H1 (cell line): ENCODE data around the gene DYNLL2. TPM values are rescaled to one million over a fixed set of nuclear protein-coding genes. Genes with fewer than 3 reads are reported as not detected.

Source experiments
- CTCF ChIA-PET: fragments of 300-600 bp; sonication (Branson Sonifier 250); formaldehyde crosslinking; loops from one replicate; lab custom pipeline; 2021; ENCODE audit not compliant: partially characterized antibody; lab: Charles Lee
- POLR2A ChIA-PET: fragments of 300-600 bp; sonication (Branson Sonifier 250); formaldehyde crosslinking; loops from one replicate; lab custom pipeline; 2021; ENCODE audit warnings: inconsistent platforms; ENCODE audit not compliant: partially characterized antibody; lab: Charles Lee
- DNase-seq, 2 experiments: peaks; one replicate each; pipeline versions ENCODE4 v3.0.0 to v3.0.0-alpha.2; 2010 to 2022; ENCODE audit warnings: low spot score in 2 of 2, low read depth in 1 of 2, mixed read lengths in 1 of 2
- FAIRE-seq: peaks from 2 replicates; lab custom pipeline; 2011; peaks lifted over from hg19 to GRCh38; lab: Jason Lieb, UNC
- H2AFZ ChIP-seq: 2 replicates; pipeline ENCODE4 v1.8.1; 2012; ENCODE audit warnings: low read length, inconsistent platforms
- H2AK5ac ChIP-seq: 2 replicates; pipeline ENCODE4 v1.6.1; 2013; ENCODE audit warnings: low read depth, low read length
- H2BK120ac ChIP-seq: replicated peaks from 2 replicates; pipeline ENCODE3; 2013; ENCODE audit warnings: low read depth, low read length, inconsistent platforms
- H2BK12ac ChIP-seq: 2 replicates; pipeline ENCODE4 v1.6.1; 2013; ENCODE audit warnings: low read depth, low read length
- H2BK15ac ChIP-seq: 2 replicates; pipeline ENCODE4 v1.6.1; 2013; ENCODE audit warnings: low read length
- H2BK20ac ChIP-seq: 2 replicates; pipeline ENCODE4 v1.6.1; 2013; ENCODE audit warnings: low read length
- H2BK5ac ChIP-seq: 2 replicates; pipeline ENCODE4 v1.6.1; 2013; ENCODE audit warnings: low read depth, low read length
- H3K14ac ChIP-seq: 2 replicates; pipeline ENCODE4 v1.6.1; 2013; ENCODE audit warnings: inconsistent platforms; ENCODE audit not compliant: insufficient read length
- H3K18ac ChIP-seq: 2 replicates; pipeline ENCODE4 v1.6.1; 2013; ENCODE audit warnings: low read length; ENCODE audit errors: extremely low read depth
- H3K23ac ChIP-seq: 2 replicates; pipeline ENCODE4 v1.6.1; 2013; ENCODE audit warnings: inconsistent platforms; ENCODE audit not compliant: insufficient read length
- H3K23me2 ChIP-seq: 2 replicates; pipeline ENCODE4 v1.6.1; 2013; ENCODE audit warnings: low read depth, low read length
- H3K27ac ChIP-seq: 2 replicates; pipeline ENCODE4 v1.6.1; 2011; ENCODE audit warnings: low read depth, low read length, inconsistent platforms
- H3K27me3 ChIP-seq, 4 experiments: replicated peaks in 1 of 4; 1 replicate in 1 of 4; 2 replicates in 3 of 4; pipeline versions ENCODE4 v1.6.1 to v1.8.1; 2011 to 2013; ENCODE audit warnings: low read length in 3 of 4, mild to moderate bottlenecking in 3 of 4, inconsistent platforms in 2 of 4, mixed read lengths in 2 of 4, moderate library complexity in 1 of 4; ENCODE audit not compliant: control insufficient read depth in 3 of 4, insufficient read depth in 3 of 4; ENCODE audit errors: extremely low read depth in 1 of 4
- H3K36me3 ChIP-seq, 4 experiments: 2 replicates each; pipeline versions ENCODE4 v1.6.1 to v1.8.1; 2011 to 2013; ENCODE audit warnings: mild to moderate bottlenecking in 4 of 4, low read length in 3 of 4, moderate library complexity in 2 of 4, control low read depth in 1 of 4, inconsistent platforms in 1 of 4; ENCODE audit not compliant: insufficient read depth in 4 of 4, control insufficient read depth in 2 of 4
- H3K4ac ChIP-seq: replicated peaks from 2 replicates; pipeline ENCODE3; 2013; ENCODE audit warnings: low read length, low read depth, mixed read lengths, inconsistent platforms; ENCODE audit not compliant: insufficient read length
- H3K4me1 ChIP-seq, 4 experiments: replicated peaks in 1 of 4; 1 replicate in 1 of 4; 2 replicates in 3 of 4; pipeline versions ENCODE4 v1.6.1 to v1.8.1; 2011 to 2013; ENCODE audit warnings: low read length in 3 of 4, inconsistent platforms in 2 of 4, mixed read lengths in 1 of 4; ENCODE audit not compliant: insufficient read depth in 4 of 4, control insufficient read depth in 3 of 4
- H3K4me2 ChIP-seq, 2 experiments: 2 replicates each; pipeline versions ENCODE4 v1.6.1 to v1.8.1; 2011 to 2013; ENCODE audit warnings: low read depth in 2 of 2, low read length in 2 of 2, control low read depth in 1 of 2, inconsistent platforms in 1 of 2, mild to moderate bottlenecking in 1 of 2; ENCODE audit not compliant: insufficient read depth in 1 of 2
- H3K4me3 ChIP-seq, 4 experiments: fragments of 200-600, 300-600 bp in 1 of 4; sonication (generic), shearing (Covaris generic), sonication (Bioruptor Twin) in 1 of 4; 2 replicates each; pipeline versions ENCODE4 v1.5.1 to v1.8.1; 2011 to 2016; ENCODE audit warnings: low read length in 4 of 4, low read depth in 3 of 4, control low read depth in 2 of 4, inconsistent platforms in 2 of 4, mild to moderate bottlenecking in 2 of 4, mixed read lengths in 1 of 4, moderate library complexity in 1 of 4; ENCODE audit not compliant: insufficient read depth in 2 of 4; ENCODE audit errors: extremely low read depth in 1 of 4
- H3K56ac ChIP-seq: replicated peaks from 2 replicates; pipeline ENCODE3; 2013; ENCODE audit warnings: low read depth, mild to moderate bottlenecking, mixed read lengths, low read length, inconsistent platforms; ENCODE audit not compliant: insufficient read length
- H3K79me1 ChIP-seq: 2 replicates; pipeline ENCODE4 v1.6.1; 2013; ENCODE audit warnings: low read depth, low read length, control low read depth
- H3K79me2 ChIP-seq, 2 experiments: 2 replicates each; pipeline versions ENCODE4 v1.6.1 to v1.8.1; 2012 to 2013; ENCODE audit warnings: low read length in 2 of 2, mild to moderate bottlenecking in 2 of 2, inconsistent platforms in 1 of 2; ENCODE audit not compliant: insufficient read depth in 2 of 2, control insufficient read depth in 1 of 2
- H3K9ac ChIP-seq, 4 experiments: replicated peaks in 1 of 4; 1 replicate in 1 of 4; 2 replicates in 3 of 4; pipeline versions ENCODE4 v1.6.1 to v1.8.1; 2011 to 2013; ENCODE audit warnings: low read depth in 3 of 4, low read length in 3 of 4, control low read depth in 2 of 4, mild to moderate bottlenecking in 2 of 4, moderate library complexity in 2 of 4, inconsistent platforms in 1 of 4; ENCODE audit errors: extremely low read depth in 1 of 4
- H3K9me3 ChIP-seq, 2 experiments: 2 replicates each; pipeline versions ENCODE4 v1.6.1 to v1.8.1; 2012 to 2013; ENCODE audit warnings: mild to moderate bottlenecking in 2 of 2, moderate library complexity in 2 of 2, control low read depth in 1 of 2, inconsistent platforms in 1 of 2, low read depth in 1 of 2, low read length in 1 of 2, mixed read lengths in 1 of 2; ENCODE audit not compliant: insufficient read depth in 2 of 2
- H4K20me1 ChIP-seq, 2 experiments: replicated peaks in 1 of 2; 2 replicates each; pipeline versions ENCODE3 to v1.8.1; 2011 to 2013; ENCODE audit warnings: inconsistent platforms in 2 of 2, low read length in 2 of 2, mild to moderate bottlenecking in 1 of 2; ENCODE audit not compliant: insufficient read depth in 2 of 2, control insufficient read depth in 1 of 2
- H4K5ac ChIP-seq: 2 replicates; pipeline ENCODE4 v1.6.1; 2013; ENCODE audit warnings: low read length, low read depth, mixed read lengths, inconsistent platforms; ENCODE audit not compliant: insufficient read length
- H4K8ac ChIP-seq: 2 replicates; pipeline ENCODE4 v1.8.0; 2013; ENCODE audit warnings: mild to moderate bottlenecking, moderate library complexity, low read length, inconsistent platforms; ENCODE audit not compliant: insufficient read depth; ENCODE audit errors: extremely low read depth
- H4K91ac ChIP-seq: replicated peaks from 2 replicates; pipeline ENCODE3; 2013; ENCODE audit warnings: low read length, mixed read lengths, inconsistent platforms; ENCODE audit not compliant: insufficient read length
- CTCF ChIP-seq, 3 experiments: IDR thresholded peaks; 1 replicate in 2 of 3; 2 replicates in 1 of 3; pipeline versions ENCODE4 v1.5.1 to v1.6.1; 2011; ENCODE audit warnings: low read length in 3 of 3, mild to moderate bottlenecking in 3 of 3, inconsistent platforms in 2 of 3, low read depth in 1 of 3, moderate library complexity in 1 of 3; ENCODE audit not compliant: insufficient read depth in 1 of 3; ENCODE audit errors: control extremely low read depth in 1 of 3
- FOSL1 ChIP-seq: IDR thresholded peaks from 2 replicates; pipeline ENCODE4 v1.6.1; 2011; ENCODE audit warnings: mild to moderate bottlenecking, low read depth, low read length, moderate library complexity; ENCODE audit not compliant: insufficient read depth
- polyA plus RNA-seq, 7 experiments: library from polyadenylated mRNA; depleted of rRNA in 3 of 7; stranded (reverse) in 5 of 7; unstranded in 2 of 7; fragments of >200 nt in 5 of 7; fragments of 200-250 nt in 2 of 7; gene quantifications; 1 replicate in 5 of 7; 2 replicates in 1 of 7; 4 replicates in 1 of 7; pipeline versions ENCODE4 v1.2.1 to v1.2.3, GENCODE V29; 2011 to 2013; ENCODE audit warnings: missing spikeins in 2 of 7, mixed read lengths in 2 of 7
- total RNA-seq: library from RNA; stranded (reverse); fragmentation: NEBNext Ultra II Directional; extraction: Animal tissue kit (Norgen Biotek cat#: 25700); gene quantifications from 2 replicates; pipeline ENCODE4 v1.2.1, GENCODE V29; 2021

DYNLL2 gene
- total and polyA plus RNA-seq, 2 of the 8 experiments (the other 6 are each of a cell fraction or from before 2014, with no cell fraction given) = 19.8 to 52.7 TPM

GRCh38 chr17:58097384-58098088, 14.3 kb downstream of the DYNLL2 start:
- Histone ChIP-seq H3K27ac (no peak overlapping the region), H3K4me2 (no peak overlapping the region), H2BK12ac (no peak overlapping the region), H4K5ac (no peak overlapping the region), H3K27me3 (no peaks in the 10 kb centered on the region), H3K18ac (no peak overlapping the region), H3K14ac (no peak overlapping the region), H3K4ac (no peak overlapping the region), H3K56ac (no peak overlapping the region), H3K9ac (no peak overlapping the region), H3K9me3 (no peaks in the 10 kb centered on the region), H2AFZ (no peak overlapping the region), H3K79me2 (no peaks in the 10 kb centered on the region), H3K4me1 (no peaks in the 10 kb centered on the region), H2AK5ac (no peak overlapping the region), H3K36me3 (peaks cover under 1 to 23% (median 8%) of the 10 kb centered on the region in 4 experiments; a peak in 6 of 8 replicates), H4K91ac (no peak overlapping the region), H3K23ac (no peak overlapping the region), H2BK120ac (no peak overlapping the region), H4K8ac (no peak overlapping the region), H2BK5ac (no peak overlapping the region), H4K20me1 (peaks cover 0 to 7% of the 10 kb centered on the region in 2 experiments), H3K79me1 (no peaks in the 10 kb centered on the region; the same call in none of the 2 replicates), H3K4me3 (no peak overlapping the region), H3K23me2 (no peaks in the 10 kb centered on the region), H2BK15ac (no peak overlapping the region), H2BK20ac (no peak overlapping the region)
- FAIRE-seq = no peak
- ChIA-PET CTCF (interaction anchor here (0.7 to 3.7 kb wide), 13 partner anchors 10 to 237 kb away, joined by 3 to 20 read pairs (median 4); no protein-coding TSS in a partner anchor), POLR2A (interaction anchor here (1.0 to 4.8 kb wide), 5 partner anchors 11 to 231 kb away, joined by 3 to 52 read pairs (median 4); partner anchors contain the start of gene DYNLL2)
- DNase-seq = no peak
- peak in 1 of 3 experiments; percentile 4; a peak in 1 of 4 replicates for TF ChIP-seq CTCF (IDR thresholded peaks at IDR 0.05; ENCODE audit: control extremely low read depth in 1 of 3, insufficient read depth in 1 of 3, low read depth in 1 of 3, low read length in 3 of 3)
- no peak for TF ChIP-seq FOSL1
